Fibroblast of pulmonary artery (primary cell): ENCODE measurements around the gene FANK1.

ENCODE experiments used
- DNase-seq: peaks from one replicate; pipeline ENCODE4 v3.0.0-alpha.2; 2010; ENCODE audit warnings: low read depth
- H3K4me3 ChIP-seq: replicated peaks from 2 replicates; pipeline ENCODE4 v1.5.1; 2011; ENCODE audit warnings: low read depth, mild to moderate bottlenecking, control low read depth, low read length, moderate library complexity
- TF ChIP-seq, protein P1 (sequence below): IDR thresholded peaks from 2 replicates; pipeline ENCODE4 v1.5.1; 2011; ENCODE audit warnings: mild to moderate bottlenecking, control low read depth, low read length, inconsistent platforms; ENCODE audit errors: missing control alignments

The FANK1 gene

DNA sequence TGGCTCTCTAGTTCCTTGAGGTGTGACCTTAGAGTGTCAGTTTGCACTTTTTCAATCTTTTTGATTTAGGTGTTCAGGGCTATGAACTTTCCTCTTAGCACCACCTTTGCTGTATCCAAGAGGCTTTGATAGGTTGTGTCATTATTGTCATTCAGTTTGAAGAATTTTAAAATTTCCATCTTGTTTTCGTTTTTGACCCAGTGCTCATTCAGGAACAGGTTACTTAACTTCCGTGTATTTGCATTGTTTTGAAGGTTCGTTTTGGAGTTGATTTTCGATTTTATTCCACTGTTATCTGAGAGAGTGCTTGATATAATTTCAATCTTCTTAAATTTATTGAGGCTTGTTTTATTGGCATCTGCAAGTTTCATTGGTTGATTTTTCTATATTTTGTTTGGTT, 37.3 kb downstream of the FANK1 start:
- DNase-seq, result no peak

DNA sequence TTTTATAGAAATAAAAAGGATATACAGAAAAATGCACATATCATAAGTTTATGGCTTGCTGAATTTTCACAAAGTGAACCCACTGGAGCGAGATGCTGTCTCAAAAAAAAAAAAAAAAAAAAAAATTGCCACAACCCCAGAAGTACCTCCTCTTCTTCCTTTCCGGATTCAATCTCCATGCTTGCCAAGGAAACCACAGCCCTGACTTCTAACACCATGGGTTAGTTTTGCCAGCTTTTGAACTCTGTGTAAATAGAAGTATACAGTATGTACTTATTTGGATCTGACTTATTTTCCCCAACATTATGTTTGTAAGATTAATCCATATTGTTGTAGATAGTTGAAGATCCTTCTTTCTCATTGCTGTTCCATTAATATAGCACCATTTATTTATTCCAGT, 40.0 kb downstream of the FANK1 start:
- no peak for DNase-seq
- no peak overlapping the region for H3K4me3 ChIP-seq
- TF ChIP-seq, protein P1, sequence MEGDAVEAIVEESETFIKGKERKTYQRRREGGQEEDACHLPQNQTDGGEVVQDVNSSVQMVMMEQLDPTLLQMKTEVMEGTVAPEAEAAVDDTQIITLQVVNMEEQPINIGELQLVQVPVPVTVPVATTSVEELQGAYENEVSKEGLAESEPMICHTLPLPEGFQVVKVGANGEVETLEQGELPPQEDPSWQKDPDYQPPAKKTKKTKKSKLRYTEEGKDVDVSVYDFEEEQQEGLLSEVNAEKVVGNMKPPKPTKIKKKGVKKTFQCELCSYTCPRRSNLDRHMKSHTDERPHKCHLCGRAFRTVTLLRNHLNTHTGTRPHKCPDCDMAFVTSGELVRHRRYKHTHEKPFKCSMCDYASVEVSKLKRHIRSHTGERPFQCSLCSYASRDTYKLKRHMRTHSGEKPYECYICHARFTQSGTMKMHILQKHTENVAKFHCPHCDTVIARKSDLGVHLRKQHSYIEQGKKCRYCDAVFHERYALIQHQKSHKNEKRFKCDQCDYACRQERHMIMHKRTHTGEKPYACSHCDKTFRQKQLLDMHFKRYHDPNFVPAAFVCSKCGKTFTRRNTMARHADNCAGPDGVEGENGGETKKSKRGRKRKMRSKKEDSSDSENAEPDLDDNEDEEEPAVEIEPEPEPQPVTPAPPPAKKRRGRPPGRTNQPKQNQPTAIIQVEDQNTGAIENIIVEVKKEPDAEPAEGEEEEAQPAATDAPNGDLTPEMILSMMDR, result no peak

More for the DNA sequence above, 37.3 kb downstream of the FANK1 start:
- H3K4me3 ChIP-seq, result no peak overlapping the region
- TF ChIP-seq, protein P1, result no peak

DNA sequence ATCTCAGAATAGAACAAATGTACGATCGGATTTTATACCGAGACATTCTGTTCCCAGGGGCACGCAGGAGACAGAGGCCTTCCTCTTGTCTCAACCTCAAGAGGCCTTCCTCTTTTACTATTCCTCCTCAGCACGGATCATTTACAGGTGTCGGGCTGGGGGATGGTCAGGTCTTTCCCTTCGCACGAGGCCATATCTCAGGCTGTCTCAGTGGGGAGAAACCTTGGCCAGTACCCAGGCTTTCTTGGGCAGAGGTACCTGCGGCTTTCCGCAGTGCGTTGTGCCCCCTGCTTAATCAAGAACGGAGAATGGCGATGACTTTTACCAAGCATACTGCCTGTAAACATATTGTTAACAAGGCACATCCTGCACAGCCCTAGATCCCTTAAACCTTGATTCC, 44.2 kb downstream of the FANK1 start:
- TF ChIP-seq, protein P1, result no peak
- no peak overlapping the region for H3K4me3 ChIP-seq
- no peak for DNase-seq

DNA sequence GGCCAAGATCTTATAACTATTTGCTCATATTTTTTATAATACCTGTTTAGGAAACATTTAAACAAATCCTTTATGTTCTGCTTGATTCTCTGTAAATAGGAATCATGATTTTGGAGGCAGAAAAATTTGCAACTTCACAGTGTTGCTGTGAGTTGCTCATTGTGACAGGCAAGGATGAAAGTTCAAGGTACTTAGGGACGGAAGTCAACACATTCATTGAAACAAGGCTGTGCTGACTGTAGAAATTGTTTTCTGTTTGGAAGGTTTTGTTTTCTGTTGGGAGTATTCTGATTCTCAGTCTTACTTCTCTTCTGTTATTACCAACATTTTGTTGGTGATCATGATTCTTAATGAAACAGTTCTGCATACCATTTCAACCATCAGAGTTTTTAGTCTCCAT, 54.9 kb downstream of the FANK1 start:
- DNase-seq, result no peak
- TF ChIP-seq, protein P1, result no peak
- H3K4me3 ChIP-seq, result no peak overlapping the region

DNA sequence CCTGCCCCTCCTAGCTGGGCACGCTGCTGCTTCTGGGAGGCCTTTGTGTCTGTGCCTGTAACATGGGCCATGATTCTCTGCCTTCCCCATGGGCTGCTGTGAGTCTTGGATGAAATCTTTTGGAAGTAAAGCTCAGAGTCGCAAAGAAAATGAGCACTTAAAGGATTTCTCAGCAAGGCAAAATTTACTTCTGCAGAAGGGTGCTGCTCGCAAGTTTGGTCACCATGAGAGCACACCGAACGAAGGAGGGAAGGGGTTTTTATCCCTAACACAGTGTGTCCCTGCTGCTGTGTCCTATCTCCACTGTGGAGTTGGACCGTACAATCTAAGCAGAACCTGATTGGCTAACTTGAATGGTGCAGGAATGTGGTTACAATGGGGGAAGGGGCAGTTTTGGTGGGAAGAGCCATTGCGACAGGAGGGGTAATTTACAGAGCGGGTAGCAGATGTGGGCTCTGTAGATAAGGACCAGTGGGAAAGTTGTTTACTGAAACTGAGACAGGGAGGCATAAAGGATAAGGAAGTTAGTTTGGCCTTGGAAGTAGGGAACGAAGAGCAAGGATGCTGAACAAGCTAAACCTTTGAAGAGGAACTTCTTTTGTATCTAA, 57.5 kb downstream of the FANK1 start:
- H3K4me3 ChIP-seq, result no peak overlapping the region
- no peak for DNase-seq

DNA sequence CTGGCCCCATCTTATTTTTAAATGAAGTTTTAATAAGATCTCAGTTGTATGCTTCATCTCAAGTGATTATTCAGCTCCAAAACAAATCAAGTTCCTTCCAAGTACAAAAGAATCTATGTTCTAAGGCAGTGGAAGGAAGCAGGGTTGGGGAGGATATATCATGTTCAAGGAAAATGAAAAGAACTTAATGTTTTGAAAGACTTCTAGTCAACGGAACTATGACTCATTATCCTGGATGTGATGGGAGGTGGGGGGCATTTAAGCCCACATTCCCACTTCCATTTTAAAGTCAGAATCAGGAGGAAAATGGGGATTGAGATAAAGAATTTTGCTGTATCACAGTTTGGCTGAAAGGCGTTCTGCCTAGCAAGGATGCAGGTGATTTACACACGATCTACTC, 59.4 kb downstream of the FANK1 start:
- DNase-seq, result no peak
- no peak overlapping the region for H3K4me3 ChIP-seq
- TF ChIP-seq, protein P1, result no peak

More for the DNA sequence above, 57.5 kb downstream of the FANK1 start:
- TF ChIP-seq, protein P1, result no peak

DNA sequence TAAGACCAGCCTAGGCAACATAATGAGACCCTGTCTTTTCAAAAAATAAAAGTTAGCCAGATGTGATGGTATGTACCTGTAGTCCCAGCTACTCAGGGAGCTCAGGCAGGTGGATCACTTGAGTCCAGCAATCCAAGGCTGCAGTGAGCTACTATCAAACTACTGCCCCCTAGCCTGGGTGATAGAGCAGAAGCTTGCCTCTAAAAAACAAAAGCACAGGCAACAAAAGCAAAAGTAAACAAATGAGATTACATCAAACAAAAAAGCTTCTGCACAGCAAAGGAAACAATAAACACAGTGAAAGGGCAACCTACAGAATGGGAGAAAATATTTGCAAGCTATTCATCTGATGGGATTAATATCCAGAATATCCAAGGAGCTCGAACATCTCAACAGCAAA, 65.4 kb downstream of the FANK1 start:
- no peak overlapping the region for H3K4me3 ChIP-seq
- DNase-seq, result no peak
- TF ChIP-seq, protein P1, result no peak
